CD4-positive, alpha-beta T cell treated with Interleukin-4 for 1 hour (primary cell): Measurements from ENCODE around the gene COL4A3.

ENCODE experiments used
- DNase-seq, 2 donors: peaks; one replicate each; pipeline ENCODE4 v3.0.0-alpha.2; 2020 to 2022

Gene COL4A3

DNA sequence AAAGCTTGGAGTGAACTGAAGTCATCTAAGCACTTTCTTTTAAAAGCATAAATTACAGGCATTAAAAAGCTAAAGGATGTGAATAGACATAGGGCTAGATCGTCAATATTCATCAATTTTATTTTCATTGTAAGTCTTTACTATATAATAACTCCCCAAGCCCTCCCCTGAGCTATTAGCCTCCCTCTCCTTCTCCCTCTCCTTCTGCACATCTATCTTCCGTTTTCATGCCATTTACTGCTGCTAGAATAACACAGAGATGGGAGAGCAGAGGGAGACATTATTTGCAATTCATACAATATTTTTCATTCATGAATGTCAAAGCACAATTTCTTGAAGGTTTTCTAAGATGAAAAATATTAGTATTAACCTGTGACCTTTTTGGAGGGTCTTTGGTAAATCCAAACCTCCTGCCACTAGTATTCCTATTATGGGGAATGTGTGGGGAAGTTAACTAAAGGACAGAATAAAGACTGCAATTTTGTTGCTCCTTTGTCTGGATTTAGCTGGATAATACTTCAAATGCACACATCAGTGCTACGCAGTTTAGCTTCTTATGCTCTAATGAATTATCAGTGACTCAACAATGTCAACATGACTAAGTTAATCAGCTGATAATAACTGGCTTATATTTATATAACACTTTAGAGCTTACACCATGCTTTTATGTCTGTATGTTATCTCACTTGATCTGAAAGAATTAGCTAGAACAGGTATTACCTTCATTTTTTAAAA lies 132.4 kb downstream of the COL4A3 start:
- DNase-seq = no peak

DNA sequence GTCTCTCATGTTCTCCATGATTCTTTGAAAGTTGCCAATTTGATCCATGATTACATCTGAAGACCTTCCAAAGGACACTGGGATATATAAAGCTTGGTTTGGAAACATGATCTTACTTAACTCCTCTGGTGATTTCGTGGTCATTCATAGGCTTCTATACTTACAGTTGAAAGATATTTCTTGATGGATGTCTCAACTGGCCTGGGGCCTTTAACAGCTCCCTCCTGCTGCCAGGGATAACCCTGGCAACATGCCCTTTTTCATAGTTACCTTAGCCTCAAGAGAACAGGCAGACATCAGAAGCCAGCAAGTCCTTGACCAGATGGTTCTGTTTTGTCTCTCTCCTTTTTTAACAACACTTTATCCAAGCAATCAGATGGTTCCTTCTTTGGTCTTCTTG lies 137.1 kb downstream of the COL4A3 start:
- DNase-seq = no peak

DNA sequence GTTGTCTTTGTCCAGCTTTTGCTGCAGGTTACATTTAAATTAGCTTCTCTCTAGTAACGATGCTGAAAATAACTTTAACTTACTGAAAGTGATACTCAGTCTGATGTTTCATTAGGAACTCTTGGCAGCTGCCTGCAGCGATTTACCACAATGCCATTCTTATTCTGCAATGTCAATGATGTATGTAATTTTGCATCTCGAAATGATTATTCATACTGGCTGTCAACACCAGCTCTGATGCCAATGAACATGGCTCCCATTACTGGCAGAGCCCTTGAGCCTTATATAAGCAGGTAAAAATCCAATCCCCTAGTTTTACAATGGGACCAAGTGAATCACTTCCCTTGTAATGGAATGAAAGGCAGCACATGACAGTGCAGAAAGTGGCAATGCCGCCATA lies 144.4 kb downstream of the COL4A3 start:
- DNase-seq = no peak

DNA sequence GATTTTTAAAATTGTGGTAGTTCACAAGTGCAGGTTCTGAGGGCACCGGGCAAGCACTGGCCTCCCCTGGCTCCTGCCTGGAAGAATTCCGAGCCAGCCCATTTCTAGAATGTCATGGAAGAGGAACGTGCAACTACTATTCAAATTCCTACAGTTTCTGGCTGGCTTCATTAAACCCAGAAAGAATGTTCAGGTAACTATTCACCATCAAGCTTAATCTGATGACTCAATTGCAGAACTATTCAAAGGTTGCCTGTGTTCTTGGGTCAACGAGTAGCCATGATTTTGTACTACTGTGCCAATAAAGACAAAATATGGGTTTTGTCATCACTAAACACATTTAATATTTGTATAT lies 146.3 kb downstream of the COL4A3 start:
- no peak for DNase-seq

DNA sequence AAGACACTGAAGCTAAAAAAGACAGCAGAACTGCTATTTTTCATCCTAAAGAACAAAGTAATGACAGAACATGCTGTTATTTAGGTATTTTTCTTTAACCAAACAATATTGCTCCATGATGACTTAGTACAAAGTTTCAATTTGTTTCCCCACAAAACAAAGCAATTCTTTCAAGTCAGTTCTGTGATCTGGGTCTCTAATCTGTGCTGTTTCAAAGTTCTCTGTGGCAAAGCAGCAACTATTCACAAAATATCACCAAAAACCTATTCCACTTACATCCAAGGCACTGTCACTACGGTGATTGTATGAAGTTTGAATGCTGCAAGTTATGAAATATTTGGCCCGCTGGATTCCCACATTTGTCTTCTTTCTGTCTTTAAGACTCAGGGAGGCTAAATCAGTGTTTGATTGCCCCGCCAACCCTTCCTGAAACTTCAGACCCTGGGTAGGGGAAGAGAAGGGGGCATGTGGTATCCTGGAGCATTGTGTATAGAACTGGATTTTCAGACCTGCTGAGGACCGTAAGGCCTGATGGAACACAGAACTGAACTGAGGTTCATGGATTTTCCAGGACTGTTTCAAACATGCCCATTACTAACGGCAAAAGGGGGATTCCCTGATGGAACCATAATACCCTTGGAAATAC lies 147.6 kb downstream of the COL4A3 start:
- DNase-seq = no peak

DNA sequence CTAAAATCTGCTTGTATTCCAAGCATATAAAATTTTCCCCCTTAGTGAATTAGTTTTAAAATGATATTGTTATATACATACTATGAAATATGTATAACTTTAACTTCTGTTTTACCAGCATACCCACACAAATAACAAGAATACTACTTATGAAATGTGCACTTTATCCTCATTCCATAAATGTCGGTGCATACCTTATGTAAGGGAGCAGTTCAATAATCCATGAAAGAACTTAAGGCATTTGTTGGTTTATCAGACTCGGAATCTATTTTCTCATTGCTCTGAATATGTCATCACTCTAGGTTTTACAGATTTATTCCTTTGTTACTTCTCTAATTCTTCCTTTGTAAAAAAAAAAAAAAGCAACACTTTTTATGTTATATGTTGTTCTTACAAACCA lies 148.2 kb downstream of the COL4A3 start:
- no peak for DNase-seq

DNA sequence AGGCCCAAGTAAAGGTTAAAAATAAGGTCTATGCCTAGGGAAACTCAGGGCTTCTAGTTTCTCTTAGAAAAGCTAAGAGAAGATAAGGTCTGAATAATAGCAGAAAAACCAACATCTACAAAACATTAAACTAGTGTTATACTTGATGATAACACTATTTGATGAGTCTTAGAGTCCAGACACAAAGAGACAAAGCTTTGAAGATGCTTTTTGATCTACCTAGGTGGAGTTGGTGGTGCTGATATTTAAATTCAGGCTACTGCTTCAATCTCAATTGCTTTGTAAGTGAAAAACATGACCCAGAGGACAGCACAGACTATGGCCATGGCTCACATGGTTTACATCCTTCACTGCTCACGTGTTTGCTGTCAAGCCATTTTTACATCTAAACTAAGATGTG lies 148.9 kb downstream of the COL4A3 start:
- no peak for DNase-seq

DNA sequence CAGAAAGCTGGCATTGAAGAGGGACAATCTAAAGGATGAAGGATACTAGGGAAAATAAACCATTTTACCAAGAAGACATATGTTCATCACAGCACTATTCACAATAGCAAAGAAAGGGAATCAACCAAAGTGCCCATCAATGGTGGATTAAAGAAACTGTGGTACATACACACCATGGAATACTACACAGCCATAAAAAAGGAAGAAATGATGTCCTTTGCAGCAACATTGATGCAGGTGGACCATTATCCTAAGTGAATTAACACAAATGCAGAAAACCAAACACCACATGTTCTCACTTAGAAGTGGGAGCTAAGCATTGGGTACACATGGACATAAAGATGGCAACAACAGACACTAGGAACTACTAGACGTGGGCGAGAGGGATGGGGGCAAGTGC lies 153.4 kb downstream of the COL4A3 start:
- no peak for DNase-seq

DNA sequence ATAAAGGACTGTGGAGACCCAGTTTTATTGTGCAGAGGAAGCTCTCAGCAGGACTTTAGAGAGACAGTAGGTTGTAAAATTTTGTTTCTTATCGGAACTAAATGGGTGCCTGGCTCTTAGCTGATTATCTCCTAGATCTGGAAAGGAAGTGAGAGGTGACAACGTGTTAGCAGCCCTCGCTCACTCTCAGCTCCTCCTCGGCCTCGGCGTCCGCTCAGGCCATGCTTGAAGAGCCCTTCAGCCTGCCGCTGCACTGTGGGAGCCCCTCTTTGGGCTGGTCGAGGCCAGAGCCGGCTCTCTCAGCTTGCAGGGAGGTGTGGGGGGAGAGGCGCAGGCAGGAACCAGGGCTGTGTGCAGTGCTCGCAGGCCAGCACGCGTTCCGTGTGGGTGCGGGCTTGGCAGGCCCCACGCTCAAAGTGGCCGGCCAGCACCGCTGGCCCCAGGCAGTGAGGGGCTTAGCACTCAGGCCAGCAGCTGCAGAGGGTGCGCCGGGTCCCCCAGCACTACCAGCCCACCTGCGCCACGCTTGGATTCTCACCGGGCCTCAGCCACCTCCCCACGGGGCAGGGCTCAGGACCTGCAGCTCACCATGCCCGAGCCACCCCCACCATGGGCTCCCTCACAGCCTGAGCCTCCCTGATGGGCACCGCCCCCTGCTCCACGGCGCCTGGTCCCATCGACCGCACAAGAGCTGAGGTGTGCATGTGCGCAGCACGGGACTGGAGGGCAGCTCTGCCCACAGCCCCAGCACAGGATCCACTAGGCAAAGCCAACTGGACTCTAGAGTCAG lies 156.1 kb downstream of the COL4A3 start:
- no peak for DNase-seq

DNA sequence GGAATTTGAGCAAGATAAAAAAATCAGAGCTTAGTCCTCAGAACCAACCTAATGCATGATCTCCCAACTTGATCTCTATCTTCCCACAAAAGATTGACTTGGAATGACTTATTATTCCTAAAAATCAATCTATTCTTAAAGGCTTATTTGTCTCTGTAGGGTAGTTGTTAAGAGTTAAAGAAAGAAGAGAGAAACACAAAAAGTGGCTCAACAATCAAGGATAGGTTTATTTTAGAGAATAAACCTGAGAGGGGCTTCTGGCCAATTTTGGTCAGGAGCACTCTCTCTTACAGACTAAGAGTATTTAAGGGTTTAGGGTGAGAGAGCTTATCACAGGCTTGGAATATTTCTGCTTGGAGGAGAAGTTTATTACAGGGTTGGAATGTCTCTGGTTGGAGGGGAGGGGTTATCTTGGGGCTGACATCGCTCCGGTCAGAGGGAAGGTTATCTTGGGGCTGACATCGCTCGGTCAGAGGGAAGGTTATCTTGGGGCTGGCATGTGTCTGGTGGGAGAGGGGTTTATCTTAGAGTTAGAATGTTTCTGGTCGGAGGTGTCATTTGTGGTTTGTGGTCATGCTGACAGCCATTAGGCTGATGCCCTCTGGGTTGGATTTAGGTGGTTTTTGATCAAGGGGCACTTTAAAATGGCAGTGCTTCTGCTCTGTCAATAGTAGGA lies 158.2 kb downstream of the COL4A3 start:
- no peak for DNase-seq

DNA sequence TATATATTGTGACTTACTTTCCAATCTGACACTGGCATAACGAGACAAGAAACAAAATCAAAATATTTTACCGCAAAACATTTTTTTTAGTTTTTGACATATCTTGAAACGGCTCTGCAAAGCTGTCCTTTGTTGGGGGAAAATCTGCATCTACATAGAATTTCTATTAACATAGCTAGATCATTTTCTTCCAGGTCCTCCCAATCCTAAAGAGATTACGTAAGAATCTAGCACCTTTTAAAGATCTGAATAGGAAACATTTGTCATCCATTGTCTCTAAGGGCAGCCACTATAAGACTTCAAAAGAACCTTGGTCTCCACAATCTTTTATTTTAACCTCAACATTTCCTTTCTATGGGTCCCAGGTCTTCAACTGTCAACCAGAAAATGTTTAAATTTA lies 159.4 kb downstream of the COL4A3 start:
- DNase-seq = no peak

DNA sequence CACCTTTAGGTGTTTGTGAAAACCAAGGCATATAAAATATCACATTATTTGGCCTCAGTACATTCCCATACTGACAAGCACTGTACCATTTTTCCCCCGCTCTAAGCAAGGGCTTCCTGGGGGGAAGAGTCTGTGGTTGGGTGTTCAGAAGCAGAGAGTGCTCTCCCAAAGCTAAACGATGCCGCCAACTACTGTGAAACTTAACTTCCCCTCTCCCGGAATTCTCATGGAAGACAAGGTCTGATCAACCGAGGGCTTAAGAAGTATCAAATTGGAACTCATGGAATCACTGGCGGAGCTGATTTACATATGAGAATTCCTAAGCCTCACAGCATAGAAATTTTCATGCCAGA lies 160.2 kb downstream of the COL4A3 start:
- no peak for DNase-seq

DNA sequence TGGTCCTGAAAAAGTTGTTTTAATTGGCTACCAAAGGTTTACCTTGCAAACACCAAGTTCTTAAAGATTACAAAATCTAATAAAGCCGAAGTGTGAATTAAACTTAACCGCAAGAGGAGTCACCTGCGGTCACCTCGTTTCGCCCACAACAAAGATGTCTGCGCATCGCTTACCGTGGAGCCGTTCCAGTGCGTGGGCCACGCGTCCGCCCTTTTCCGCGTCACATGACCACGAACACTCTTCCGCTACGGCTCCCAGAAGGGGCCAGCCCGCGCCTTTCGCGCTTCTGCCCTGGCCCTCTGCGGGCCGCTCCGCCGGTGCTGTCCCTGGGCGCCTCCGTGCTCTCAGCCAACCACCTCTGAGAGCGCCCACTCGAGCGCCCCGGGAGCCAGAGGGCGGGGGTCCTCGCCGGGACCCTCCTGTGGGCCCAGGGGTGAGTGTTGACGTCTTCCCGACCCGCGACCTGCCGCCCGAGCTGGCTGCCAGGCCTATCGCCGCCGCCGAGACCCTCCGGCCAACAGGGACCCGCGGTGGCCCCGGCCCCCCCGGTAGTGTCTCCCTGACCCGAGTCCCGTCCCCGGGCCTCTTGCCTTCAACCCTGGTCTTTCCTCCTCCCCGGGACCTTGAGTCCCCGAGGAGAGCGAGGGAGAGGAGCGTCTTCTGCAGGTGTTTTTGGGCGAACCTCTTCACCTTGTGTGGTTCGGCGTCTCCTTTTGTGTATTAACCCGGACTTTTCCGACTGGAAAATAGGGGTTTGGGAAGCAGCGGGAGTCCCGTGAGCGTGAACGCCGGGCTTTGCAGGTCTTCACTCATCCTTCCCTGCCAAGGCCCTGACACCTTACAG lies 160.8 kb downstream of the COL4A3 start, which contains the start of gene MFF:
Gene MFF (plus strand): TSS at position 257 of the 844 bp plus-strand sequence. CDS start 5,415 bp downstream, outside the sequence.
- DNase-seq = peak; percentile 94 to 95

DNA sequence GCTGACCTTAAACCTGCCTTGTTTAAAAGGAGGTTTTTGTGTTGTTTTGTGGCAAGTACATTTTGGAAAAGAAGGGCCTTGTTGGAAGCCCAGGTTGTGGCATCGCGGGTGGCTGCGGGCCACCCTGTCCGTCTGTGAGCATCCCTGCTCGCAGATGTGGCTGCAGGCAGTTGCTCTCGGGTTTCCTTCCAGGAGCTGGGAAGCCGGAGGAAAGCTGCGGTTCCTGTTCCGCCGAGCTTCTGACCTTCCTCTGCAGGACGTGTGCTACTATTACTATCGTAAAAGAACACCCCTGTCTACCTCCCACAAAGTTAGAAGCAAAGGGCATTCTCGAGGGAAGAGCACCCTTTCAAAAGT lies 161.4 kb downstream of the COL4A3 start:
- no peak for DNase-seq

DNA sequence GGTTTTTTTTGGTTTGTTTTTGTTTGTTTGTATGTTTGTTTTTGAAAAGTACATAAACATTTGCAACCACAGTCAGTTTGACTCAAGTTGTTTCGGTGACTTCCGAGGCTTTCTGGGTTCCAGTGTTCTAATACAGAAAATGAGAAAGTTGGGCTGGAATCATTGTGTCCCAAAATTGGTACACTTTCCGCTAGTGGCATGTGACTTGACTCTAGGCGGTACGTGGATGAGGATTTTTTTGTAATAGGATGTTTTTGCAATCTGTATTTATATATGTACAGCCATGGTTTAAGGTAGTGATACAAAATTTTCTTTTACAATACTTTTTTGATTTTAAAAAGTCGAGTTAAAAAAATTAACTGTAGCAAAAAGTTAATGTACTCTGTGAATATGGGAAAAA lies 162.4 kb downstream of the COL4A3 start:
- no peak for DNase-seq

DNA sequence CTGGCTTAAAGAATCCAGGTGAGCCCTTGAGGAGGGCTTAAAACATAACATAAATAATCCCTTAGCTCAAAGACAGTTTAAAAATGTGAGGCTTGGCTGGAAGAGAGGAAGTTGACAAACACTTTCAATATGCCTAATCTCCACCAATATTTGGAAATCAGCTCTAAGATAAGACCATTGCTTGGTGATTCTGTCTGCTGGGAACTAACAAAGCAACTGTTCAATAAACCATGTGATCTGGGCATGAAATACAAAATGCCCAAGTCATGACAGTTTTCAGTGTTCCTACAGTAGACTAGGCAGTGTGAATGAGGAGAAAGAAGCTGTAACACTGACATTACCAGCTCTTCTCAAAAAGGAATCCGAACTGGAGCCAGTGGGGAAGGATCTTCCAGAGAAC lies 171.3 kb downstream of the COL4A3 start:
- DNase-seq = no peak

DNA sequence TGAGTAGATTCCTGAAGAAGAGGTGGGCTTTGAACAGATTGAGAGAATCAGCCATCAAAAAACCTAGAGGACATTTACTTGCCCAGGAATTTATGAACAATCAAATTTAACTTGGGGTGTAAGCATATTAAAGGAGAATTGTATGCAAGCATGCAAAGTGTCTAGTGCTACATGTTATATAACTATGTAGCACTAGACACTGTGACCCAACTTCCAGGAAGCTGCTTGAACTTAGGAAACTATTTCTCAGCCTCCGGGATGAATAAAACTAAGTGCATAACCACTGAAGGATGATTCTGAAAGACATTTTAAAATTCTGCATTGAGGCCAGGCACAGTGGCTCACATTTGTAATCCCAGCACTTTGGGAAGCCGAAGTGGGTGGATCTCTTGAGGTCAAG lies 173.0 kb downstream of the COL4A3 start:
- no peak for DNase-seq

DNA sequence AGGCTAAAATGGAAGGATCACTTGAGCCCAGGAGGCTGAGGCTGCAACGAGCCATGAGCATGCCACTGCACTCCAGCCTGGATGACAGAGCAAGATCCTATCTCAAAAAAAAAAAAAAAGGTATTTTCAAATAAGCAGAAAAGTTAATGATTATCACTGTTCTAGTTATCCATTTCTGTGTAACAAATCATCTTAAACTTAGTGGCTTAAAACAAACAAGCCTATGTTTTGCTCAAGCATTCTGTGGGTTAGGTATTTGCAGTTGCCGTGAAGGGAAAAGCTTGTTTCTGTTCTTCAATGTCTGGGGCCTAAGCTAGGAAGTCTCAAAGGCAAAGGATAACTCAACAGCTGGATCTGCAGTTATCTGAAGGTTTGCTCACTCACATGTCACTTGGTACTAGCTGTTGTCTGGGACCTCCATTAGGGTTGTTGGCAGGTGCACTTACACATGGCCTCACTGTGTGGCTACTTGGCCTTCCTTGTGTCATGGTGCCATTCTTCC lies 174.7 kb downstream of the COL4A3 start:
- DNase-seq = no peak

DNA sequence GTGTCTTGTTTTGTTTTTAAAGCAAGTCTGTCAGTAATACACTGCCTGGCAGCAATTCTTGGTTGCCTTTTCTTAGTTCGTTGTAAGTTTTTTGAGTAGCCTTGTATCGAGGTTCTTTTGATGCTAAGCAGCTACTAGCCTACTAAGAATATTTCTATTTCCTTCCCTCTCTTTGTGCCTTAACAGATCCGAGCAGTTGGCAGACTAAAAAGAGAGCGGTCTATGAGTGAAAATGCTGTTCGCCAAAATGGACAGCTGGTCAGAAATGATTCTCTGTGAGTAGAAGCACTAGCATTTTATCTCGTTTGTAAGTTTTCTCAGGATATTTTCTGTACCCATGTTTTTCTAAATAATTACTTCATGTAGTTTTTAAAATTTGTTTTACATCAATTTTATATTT lies 175.7 kb downstream of the COL4A3 start:
- no peak for DNase-seq

DNA sequence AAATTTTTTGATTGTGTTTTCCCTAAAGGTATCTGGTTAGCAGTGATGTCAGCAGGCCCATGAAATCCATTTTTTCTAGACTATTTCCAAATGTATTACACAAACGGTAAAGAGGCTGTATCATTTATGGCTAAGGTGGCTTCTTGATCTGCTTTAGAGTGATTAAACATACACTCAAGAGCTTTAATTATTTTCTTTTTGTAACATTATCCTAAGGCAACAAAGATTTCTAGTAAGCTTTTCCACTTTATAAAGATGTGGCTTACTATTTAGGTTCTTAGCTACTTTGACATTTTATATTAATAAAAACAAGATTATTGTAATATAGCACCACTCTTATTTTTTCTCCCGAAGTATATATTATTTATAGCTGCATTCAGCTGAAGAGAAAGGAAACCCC lies 177.1 kb downstream of the COL4A3 start:
- no peak for DNase-seq

DNA sequence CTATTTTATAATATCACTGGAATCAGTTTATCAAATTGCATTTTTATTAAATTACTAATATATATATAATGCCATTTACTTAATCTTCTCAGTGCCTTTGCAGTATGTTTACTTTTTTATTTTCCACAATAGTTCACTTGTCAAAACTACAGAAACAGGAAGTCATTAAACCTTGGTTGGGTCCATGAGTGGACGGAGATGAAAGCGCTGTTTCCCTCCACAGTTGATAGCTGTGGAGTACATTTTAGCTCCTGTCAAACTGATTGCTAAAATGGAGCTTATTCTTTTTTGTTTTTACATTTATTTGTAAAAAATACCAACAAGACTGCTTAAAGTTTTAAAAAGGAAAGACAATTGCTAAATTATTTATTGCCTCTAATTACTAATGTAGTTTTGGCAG lies 179.8 kb downstream of the COL4A3 start:
- DNase-seq = no peak

DNA sequence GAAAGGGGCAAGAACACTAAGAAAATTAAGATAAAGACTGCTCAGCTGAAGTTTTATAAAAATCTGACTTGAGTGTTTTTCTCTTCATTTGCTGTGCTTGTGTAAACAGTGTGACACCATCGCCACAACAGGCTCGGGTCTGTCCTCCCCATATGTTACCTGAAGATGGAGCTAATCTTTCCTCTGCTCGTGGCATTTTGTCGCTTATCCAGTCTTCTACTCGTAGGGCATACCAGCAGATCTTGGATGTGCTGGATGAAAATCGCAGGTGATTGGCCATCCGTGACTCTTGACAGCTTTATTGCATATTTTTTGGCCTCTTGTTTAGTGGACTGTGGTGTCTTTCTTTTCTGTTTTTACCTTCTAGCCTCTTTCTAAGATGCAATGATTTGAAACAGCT lies 182.7 kb downstream of the COL4A3 start:
- DNase-seq = no peak

DNA sequence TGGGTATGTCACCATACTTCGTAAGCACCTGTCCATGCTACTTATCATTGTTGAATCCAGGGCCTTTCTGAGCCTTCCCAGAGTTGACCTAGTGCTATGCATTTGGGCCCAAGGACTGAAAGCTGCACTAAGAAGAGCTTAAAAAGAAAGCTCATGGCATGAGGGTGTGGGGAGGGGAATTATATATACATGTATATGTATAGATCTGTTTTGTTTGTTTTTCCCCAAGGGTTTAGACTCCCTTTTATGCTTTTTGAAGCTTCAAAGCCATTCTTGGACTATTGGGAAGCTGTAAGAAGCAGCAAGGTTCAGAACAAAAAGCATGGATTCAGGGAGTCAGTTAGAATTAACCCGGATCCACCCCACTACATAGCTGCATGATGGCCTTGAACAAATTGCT lies 183.9 kb downstream of the COL4A3 start:
- no peak for DNase-seq
